T-helper 2 cell (primary cell): ENCODE results near the gene GARS1.
"Not testable (repeated sequence)": the region's sequence is repeated elsewhere in the genome, so short reads cannot be mapped to it uniquely, and the experiment has no call there.

ENCODE experiments used
- DNase-seq, 5 experiments: peaks; one replicate each; pipeline versions ENCODE4 v3.0.0 to v3.0.0-alpha.2; 2012 to 2022

The GARS1 gene

DNA sequence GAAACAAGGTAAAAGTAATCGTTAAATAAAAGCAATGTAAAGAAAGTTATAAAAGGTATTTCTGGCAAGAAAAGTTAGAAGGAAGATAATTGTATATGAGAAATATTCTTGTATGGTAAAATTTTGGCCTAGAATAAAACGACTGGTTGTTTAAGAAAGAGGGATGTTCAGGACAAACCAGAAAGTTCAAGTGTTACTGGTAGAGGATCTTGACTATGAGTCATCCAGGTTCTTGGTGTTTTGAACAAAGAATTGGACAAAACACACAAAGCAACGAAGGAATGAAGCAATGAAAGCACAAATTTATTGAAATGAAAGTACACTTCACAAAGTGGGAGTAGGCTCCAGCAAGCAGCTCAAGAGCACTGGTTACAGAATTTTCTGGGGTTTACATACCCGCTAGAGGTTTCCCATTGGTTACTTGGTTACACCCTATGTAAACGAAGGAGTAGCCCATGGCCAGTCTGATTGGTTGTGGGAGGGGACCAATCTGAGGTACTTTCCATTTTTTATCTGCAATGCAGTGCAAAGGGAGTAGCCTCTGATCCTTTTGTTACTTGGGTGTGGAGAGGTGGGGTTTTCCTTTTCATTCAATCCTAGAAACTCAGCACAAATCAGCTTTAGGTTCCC, 22.4 kb upstream of the GARS1 start:
- no peak for DNase-seq

DNA sequence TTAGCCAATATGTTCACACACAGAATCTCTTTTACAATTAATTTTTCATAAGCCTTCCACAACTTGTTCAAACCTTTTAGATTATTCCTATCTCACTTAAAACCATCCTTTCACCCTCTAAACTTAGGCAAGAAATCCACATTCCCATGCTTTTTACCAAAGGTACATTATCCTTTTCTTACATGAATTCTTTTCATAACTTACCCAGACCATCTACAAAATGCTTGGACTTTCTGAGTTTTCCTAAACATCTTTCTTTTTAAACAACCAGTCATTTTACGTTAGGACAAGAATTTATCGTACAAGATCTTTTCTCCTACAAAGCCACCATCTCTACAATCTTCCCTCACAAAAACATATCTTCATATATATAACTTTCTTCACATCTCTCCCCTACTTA, 18.8 kb upstream of the GARS1 start:
- DNase-seq, result no peak

DNA sequence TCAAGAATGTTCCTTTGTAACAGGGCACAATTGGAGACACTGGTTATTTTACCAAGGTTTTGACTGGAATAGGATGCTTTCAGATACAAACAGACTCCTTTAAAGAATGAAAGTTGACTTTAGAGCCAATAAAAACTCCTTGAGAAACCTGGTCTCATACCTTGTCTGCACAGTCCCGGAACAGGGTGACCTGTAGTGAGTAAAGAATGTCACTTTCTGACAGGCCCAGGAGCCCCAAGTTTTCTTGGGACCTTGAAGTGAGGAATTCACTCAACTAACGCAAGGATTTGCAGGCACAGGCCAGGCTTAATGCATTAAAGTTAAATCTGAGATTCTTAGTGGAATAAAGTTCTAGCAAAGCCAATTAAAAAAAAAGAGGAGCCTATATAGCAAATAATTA, 11.5 kb upstream of the GARS1 start:
- DNase-seq, result no peak

DNA sequence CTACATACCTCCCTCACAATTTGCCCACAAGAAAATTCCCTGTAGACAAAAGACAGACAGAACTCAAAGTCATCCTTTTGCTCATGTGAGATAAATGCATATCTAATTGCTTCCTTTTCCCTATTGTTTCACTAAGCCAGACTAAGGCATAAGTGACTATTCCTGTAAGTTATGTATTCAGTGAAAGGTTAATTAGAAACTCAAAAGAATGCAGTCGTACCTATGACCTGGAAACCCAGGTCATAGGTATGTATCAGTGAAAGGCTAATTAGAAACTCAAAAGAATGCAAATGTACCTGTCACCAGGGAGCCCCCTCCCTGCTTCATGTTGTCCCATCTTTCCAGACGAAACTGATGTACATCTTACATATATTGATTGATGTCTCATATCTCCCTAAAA, 10.3 kb upstream of the GARS1 start:
- no peak for DNase-seq

DNA sequence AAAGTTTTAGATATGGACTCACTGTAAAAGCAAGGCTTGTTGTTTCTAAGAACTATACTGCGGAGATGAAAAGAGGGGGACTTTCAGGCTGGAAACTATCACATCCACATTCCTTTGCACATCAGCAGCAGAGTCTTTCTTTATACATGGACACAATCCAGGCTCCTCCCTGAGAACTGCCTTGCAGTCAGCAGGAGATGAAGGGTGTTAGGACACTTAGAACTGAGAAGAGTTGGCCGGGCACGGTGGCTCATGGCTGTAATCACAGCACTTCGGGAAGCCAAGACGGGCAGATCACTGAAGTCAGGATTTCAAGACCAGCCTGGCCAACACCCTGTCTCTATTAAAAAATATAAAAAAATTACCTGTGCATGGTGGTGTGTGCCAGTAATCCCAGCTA, 9.7 kb upstream of the GARS1 start:
- DNase-seq, result no peak

DNA sequence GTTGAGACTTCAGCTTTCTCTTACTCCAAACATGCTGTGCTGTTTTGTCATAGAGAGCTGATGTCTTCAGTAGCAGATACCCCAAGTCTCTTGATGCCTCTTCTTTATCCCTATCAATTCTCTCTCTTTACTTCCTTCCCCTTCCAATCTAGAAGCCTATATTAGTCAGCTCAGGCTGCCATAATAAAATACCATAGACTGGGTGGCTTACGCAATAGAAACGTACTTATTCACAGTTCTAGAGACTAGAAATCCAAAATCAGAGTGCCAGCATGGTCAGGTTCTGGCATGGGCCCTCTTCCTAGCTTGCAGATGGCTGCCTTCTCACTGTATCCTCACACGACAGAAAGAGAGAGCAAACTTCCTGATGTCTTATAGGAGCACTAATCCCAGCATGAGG, 9.0 kb upstream of the GARS1 start:
- DNase-seq, result no peak

DNA sequence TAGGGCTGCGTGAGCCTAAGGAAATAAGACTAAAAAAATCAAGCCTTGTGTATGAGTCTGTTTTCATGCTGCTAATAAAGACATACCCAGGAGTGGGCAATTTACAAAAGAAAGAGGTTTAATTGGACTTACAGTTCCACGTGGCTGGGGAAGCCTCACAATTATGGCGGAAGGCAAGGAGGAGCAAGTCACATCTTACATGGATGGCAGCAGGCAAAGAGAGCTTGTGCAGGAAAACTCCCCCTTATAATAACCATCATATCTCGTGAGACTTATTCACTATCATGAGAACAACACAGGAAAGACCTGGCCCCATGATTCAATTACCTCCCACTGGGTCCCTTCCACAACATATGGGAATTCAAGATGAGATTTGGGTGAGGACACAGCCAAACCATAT, 7.1 kb upstream of the GARS1 start:
- DNase-seq, result not testable (repeated sequence)

DNA sequence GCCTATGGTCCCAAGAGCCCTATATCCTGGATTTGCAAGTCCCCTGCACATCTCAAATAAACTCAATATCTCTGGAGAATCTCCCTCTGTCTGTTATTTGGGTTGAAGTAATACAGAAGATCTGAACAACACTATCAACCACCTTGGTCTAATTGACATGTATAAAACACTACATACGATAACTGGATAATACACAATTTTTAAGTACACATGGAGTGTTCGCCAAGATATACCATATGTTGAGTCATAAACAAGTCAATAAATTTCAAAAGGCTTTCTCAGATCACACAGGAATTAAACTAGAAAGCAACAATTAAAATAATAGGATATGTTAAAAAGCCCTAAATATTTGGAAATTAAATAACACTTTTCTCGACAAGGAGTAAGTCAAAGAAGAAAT, 5.6 kb upstream of the GARS1 start:
- DNase-seq, result no peak

DNA sequence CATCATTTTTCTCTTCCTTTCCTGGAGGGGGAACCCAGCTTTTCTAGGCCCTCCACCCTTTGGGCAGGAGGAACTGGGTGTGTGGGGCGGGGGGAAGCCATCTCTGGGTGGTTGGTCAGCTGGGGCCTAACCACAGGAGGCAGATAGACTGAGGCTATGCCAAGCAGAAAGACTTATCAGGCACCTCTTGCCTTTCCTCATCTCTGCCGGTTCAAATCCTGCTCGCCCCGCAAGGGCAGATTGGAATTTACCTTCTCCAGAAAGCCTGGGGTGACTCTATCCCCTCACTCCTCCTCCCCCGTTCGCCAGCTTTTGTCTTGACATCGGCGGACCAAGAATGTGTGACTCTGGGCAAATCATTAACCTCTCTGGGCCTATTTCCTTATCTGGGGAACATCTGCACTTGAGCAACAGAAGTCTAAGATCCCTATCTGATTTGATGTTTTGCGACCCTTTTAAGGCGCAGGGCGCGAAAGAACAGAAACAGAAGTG, 584 bp upstream of the GARS1 start:
- peak in 3 of 5 experiments; percentile 7 to 61 (median 21) for DNase-seq

DNA sequence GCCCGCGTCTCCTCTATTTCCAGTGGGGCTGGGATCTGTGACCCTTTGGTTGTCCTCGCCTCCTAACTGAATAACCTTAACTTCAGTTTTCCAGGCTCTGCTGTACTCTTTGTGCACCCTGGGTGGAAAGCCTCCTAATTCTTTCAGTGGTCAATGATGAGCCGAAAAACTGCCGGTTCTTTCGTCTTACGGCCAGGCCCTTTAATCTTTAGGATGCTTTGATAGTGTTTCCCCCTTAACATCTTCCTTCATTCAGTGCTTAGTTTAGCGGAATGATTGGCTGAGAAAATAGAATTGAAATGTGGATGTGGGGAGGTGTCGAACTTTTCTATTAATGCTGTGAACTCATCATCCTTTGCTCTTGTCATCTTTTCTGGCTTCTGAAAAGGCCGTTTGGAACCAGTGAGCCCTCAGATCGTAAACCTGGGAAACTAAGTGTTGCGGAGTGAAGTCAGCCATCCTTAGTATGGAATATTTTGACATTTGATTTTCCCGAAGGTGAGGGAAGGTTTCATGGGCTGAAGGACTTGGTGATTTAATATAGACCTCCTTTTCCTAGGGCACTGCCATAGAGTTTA, 847 bp downstream of the GARS1 start:
- DNase-seq, result peak in 1 of 5 experiments; percentile 34

DNA sequence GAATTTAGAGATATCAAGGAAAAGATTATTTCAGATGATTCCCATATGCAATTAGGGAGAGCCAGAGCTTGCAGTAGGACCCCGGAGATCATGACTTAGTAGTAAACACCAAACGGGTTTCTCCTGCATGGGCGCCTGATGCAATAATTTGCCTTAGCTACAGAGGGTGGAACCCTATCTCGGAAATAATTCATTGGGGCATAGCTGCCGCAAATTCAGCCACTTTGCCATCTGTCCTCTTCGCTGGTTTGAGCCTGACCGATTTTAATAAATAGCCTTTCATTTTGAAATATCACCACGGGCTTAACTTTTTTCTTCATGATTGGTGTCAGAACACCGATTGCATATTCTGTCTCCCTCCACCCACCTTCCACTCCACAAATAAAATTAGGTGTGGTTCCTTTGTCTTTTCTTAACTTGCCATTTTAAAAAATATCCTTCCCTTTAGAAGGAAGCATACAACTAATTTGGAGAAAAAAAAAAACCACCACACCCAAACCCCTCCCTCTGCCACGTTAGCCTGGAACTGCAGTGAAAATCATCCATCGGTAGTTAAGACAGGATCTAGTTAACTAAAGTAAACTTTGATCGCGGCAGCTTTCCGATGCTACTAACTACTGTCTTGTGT, 1.4 kb downstream of the GARS1 start:
- peak in 1 of 5 experiments; percentile 37 for DNase-seq

DNA sequence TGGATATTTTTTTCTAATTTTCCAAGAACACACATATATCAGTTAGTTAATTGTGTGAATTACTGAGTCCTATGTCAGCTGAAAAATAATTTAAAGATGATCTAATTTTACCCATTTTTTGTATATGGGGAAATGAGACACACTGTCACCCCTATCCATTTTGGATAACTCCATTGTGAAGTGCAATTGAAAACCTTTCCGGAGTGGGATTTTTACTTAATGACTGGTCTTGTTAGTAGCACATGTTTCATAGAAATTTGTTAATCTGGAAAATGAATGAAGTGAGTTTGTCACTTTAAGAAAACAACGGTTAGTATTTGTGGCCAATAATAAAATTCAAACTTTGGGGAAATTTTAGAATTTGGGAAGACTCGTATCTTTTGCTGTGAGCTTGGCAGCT, 2.0 kb downstream of the GARS1 start:
- no peak for DNase-seq

DNA sequence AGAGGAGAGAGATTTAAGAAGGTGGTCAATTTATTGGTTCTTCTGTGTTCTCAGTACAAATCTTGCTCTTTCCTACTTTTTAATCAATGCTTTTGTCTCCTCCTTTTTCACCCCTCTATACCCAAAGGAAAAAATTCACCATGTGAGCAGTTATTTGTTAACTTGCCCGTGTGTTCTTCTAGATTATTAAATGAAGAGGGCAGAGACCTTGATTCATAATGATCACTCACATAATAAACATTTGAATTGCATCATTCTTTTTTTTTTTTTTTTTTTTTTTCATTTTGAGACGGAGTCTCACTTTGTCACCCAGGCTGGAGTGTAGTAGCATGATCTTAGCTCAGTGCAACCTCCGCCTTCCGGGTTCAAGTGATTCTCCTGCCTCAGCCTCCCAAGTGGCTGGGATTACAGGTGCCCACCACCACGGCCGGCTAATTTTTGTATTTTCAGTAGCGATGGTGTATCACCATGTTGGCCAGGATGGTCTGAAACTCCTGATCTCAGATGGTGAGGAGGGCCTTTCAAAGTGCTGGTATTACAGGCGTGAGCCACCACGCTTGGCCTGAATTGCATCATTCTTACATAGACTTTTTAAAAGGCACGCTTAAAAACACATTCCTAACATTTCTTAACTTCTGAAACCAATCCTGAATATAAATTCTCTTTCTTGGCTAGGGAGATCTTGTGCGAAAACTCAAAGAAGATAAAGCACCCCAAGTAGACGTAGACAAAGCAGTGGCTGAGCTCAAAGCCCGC, 3.6 kb downstream of the GARS1 start:
- DNase-seq, result no peak

DNA sequence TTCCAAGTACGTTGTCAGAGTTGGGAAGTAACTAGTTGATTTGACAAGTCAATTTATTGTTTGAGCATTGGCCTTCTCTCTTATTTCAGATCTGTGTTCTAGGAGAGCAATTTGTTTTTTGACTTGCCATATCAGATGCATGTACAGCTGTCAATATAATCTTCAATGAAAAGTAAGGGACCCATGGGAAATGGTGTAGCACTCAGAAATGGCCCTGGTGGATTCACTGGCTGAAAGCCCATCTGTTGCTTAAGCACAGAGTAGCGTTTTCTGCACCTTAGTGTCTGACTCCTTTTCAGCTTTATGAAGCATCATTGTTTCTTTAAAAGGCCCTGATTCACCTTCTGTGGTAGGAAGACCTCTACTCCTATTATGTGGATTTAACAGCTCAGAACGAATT, 10.2 kb downstream of the GARS1 start:
- DNase-seq, result no peak

DNA sequence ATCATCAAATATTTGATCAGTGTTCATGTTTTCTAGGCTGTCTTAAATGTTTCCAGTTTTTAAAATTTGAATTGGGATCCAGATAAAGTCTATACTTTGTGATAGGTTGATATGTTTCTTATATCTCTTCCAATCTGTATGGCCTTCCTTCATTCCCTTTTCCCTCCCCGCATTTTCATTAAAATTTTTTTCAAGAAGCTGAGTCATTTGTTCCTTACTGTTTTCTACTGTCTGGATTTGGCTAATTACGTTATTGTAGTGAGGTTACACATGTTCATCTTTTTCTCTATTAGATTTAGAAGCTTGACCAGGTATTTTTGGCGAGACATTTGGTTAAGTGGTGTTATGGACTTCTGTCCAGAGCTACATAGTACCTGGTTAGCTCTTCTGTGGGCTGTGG, 11.2 kb downstream of the GARS1 start:
- DNase-seq, result no peak

DNA sequence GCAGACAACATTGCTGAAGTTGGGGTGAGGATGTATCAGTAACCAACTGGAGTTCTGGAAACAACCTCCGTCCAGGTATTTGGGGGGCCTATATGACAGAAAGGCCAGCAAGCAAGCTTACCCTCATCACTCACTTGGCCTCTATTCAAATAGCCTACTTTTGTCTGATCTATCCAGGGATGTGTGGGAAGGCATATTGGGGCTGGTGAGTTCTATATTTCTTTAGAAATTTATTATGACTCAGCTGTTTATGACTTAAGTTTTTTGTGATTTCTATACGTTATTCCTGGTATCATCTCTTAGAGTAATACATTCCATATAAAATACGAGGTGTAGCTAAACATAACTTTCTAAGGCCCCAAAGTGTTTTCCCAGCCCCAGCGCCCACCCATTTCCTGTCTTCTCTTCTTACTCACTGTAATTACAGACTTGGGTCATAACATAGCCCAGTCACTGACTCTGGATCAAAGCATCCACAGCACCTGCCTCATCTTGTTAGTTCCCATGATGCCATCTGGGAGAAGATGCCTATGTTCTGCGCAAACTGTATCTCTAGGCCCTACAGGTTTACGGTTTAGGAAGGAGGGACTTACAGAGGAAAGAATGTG, 18.1 kb downstream of the GARS1 start:
- DNase-seq, result peak in 2 of 5 experiments; percentile 17 to 25

DNA sequence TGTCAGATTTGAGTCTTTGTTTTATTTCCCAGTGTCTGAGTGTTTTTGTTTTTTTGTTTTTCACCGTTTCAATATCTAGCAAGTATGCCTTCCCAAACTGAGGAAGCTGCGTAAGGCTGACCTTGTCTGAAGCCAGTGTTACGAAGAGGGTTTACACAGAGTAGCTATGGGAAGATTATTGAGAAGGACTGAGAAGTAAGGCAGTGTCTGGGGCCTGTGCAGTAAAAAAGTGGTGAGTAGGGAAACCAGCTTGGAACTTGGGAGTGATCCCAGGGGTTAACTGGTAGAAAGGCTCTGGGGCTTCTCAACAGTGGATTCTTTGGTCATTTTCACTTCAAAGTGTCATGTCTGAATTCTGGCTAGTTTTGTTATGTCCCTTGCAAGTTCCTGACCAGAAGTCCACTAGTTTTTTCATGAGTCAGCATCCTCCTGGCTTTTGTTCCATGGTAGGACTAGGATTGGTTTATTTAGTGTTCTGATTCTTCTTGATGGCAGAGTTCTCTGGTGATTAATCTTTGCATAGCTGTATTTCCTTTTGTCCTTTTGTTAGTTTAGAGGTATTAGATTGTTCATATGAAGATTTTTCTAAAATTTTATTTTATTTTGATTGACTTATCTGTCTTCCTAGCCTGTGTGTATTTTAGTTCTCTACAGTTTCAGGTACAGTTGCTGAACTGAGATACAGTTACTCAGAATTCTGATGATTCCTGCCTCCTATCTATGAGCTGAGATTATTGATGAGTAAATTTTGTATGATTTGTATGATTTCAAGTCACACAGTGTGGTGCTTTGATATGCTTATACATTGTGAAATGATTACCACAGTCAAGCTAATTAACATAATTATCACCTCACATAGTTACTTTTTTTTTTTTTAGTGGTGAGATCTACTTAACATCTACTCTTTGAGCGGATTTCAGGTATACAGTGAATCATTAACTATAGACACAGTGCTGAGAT, 19.0 kb downstream of the GARS1 start:
- peak in 1 of 5 experiments; percentile 30 for DNase-seq

DNA sequence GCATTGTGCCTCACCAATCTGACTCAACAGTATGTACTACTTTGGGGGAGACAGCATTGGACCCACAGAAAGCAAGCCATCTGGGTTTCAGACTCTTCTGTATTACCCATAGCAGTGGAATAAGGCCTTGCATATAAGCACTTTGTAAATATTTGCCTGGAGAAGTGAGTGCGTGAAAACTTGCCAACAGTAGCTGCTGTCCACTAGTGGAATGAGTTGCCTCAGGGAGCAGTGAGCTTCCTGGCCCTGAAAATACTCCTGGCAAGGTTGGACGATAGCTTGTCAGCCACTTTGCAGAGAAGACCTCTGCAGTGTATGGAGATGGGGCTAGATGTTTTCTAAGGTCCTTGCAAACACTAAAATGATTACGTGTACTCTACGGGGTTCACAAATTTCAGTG, 21.6 kb downstream of the GARS1 start:
- DNase-seq, result no peak

DNA sequence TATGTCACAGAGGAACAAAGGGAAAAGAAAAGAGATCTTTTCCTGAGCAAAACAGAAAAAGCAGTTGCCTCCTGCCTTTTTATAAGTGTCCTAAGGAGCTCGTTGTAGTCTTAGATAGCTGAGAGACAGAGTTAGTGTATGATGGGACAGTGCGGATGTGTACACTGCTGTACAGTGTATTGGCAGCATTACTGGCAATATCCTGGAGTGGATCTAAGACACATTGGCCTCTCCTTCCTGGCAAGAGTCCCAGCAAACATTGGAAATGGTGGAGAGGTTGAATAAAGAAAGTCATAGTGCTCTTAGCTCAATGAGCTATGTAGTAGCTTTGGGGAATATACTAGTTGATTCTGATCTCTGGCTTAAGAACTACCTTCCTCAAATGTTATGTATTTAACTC, 22.7 kb downstream of the GARS1 start:
- DNase-seq, result no peak

DNA sequence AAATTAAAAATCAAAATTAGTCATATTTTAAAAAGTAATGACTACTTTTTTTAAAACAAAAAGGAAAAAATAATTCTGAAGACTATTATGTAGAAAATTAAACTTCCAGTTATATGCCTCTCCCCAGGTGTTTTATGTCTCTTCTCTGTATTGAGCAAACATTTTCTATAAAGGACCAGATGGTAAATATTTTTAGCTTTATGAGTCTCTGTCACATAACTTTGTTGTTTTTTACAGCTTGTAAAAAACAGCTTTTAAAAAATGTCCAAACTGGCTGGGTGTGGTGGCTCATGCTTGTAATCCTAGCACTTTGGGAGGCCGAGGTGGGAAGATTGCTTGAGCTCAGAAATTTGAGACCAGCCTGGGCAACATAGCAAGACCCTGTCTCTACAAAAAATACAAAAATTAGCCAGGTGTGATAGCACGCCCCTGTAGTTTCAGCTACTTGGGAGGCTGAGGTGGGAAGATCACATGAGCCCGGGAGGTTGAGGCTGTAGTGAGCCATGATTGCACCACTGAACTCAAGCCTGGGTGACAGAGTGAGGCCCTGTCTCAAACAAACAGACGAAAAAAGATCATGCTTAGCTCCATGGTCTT, 23.5 kb downstream of the GARS1 start:
- no peak for DNase-seq

DNA sequence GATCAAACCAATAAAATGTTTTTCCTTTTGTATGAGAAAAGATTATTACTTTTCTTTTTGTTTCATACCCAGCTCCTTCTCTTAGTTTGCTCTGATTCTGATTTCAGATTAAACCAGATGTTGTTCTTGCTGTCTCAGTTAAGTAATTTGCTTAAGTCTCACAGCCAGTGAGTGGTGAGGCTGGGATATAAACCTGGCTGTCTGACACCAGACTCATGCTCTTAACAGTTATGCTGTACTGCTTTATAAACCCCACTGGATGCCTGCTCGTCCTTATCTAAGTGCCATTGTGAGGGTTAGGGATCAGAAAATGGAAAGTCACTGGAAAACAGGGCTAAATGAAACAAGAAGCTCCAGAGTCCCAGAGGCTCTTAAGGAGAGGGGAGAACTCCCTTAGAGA, 24.3 kb downstream of the GARS1 start:
- DNase-seq, result no peak

DNA sequence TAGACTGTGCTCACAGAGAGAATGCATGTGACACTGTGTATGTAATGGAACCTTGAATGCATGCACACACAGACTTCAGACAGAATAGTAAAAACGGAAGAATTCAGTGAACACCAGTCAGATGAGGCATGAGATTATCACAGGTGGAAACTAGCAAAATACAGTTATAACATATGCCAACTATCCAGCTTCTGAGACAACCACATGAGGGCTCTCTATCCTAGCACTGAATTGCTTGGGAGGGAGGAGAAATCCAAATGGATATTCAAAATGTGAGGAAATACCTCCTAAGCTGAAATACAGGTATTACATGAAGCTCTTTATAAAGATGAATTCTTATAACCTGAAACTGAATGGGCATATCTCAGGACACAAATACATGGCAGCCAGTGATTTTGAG, 30.6 kb downstream of the GARS1 start:
- DNase-seq, result peak in 1 of 5 experiments; percentile 15
